ENCODE measurements around the gene GPR146.

The GPR146 gene

GRCh38 chr7:1011297-1012003, 32.9 kb upstream of the GPR146 start:
- no peak for DNase-seq

- DNase-seq = no peak
Observed at GRCh38 chr7:1012004-1012715, 32.2 kb upstream of the GPR146 start.

- no peak for DNase-seq
Observed at GRCh38 chr7:1012716-1013095, 31.6 kb upstream of the GPR146 start.

DNA sequence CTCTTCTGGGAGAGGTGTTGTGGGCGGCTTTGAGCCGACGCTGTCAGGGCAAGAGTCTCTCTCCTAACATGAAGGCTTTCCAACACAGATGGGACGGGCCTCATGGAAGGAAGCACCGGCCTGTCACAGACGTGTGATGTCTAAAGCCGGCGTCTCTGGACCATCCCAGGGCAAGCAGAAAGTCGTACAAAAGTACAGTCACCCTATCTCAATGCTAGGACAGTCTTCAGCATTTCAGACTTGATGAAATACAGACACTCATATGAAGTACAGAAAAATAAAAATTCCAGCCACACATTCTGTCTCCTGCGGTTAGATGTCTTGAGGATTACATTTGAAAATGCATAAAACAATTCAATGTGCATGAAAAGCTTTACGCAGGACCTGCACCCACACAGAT, 30.8 kb upstream of the GPR146 start:
- no peak for DNase-seq

DNA sequence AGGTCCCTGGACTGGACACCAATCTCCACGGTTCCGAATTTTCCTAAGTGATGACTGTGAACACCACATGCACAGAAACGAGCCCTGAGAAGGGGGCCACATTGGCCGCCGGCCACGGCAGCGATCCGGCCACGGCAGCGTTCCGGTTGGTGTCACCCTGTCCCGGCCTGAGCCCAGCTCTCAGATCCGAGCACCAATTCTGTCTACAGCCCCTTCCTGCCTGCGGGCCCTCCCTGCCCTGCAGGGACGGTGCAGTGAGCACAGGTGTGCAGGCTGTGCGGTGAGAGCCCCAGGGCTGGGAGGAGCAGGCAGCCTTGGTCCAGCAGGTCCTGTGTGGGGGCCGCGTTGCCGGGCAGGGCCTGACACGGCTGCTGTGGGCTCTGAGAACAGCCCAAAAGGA, 29.7 kb upstream of the GPR146 start:
- DNase-seq = no peak

- DNase-seq = no peak
Observed at GRCh38 chr7:1015196-1016121, 28.9 kb upstream of the GPR146 start.

- DNase-seq = no peak
Observed at GRCh38 chr7:1016577-1017531, 27.5 kb upstream of the GPR146 start.

- DNase-seq = no peak
Observed at GRCh38 chr7:1017586-1018333, 26.6 kb upstream of the GPR146 start.

DNA sequence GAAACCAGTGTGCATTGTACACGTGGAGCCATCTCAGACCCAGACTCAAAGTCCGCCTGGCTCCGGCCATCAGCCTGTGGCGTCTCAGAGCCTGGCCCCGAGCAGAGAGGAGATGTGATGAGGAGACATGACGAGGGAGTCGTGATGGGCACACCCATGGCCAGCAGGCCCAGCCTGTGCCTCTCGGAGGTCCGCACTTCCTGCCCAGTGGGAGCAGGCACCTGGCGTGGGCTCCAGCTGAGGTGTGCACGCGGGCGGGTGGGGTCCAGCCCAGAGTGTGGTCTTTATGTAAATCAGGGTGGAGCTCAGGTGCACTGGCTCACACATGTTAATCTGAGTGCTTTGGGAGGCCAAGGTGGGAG, 26.0 kb upstream of the GPR146 start:
- DNase-seq = no peak

DNA sequence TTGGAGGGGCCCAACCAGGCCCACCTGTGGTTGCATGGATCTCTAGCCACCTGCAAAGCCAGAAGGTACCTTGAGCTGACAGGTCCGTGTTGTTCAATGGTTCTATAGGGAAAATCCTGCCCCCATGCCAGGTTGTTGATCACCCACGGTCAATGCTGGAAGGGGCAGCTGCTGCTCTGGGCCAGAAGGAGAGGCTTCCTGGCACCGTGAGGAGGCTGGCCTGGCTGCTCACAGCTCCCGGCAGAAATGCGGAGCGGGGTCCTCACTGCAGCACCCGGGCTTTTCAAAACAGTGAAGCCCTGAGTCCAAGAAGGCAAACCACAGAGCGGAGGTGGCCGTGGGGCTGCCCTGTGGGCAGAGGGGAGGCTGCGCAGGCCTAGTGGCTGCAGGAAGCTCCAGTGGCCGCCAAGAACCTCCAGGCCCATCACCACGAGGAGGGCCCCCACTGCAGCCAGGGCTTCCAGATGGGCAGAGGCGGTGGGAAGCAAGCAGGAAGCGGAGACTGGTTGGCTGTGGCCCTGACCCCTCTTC, 25.0 kb upstream of the GPR146 start:
- DNase-seq = no peak

- no peak for DNase-seq
Observed at GRCh38 chr7:1019789-1020610, 24.3 kb upstream of the GPR146 start.

- DNase-seq = no peak
Observed at GRCh38 chr7:1020849-1021251, 23.5 kb upstream of the GPR146 start.

DNA sequence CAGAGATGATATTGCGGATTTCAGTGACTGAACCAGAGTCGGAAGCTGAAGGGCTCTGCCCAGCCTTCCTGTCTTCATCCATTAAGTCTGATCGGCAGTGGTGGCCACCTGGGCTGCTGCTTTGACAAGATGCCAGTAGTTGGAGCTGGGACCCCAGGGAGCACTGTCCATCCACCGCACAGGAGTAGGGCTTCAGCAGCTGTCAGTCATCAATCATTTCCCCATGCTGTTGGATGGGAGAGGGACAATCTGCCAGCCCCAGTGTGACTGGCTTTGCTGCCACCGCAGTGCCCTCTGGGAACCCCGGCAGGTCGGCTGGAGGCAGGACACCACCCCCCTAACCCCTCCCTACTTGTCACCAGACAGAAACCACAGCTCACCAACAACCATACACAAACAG, 23.0 kb upstream of the GPR146 start:
- DNase-seq = no peak

DNA sequence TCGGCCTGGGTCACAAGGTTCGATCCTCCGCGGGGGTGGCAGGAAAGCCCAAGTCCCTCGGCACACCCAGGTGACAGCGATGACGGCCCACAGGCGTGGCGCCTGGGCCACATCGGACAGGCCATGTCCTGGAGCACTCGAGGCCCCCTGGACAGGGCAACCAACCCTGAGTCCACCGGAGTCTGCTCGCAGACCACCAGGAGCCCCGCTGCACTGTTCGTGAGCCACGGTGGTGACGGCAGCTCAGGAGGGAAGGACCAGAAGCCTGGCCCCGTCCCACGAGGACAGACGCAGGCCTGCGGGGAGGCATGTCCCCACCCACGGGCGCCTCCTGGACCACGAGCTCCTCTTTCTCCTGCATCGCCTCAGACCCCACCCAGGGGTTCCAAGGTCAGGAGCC, 22.4 kb upstream of the GPR146 start:
- no peak for DNase-seq

DNA sequence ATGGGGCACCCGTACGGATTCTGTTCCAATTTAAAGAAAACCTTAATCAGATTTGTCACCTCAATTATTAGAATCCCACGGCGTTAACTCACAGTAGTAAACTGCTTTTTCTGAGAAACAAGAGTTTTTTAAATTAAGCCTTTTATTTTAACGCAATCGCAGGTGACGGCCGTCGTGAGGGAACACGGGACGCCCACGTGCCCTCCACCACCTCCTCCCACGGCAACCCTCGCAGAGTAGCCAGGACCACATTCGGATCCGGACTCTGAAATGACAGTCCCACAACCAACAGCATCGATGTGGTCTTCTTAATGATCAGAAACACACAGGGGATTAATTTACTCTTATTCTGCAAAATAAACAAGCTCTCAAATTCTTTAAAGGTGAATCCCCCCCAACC, 22.0 kb upstream of the GPR146 start:
- no peak for DNase-seq

- no peak for DNase-seq
Observed at GRCh38 chr7:1022801-1023465, 21.4 kb upstream of the GPR146 start.

GRCh38 chr7:1024331-1024841, 20.0 kb upstream of the GPR146 start:
- DNase-seq = no peak

GRCh38 chr7:1024876-1025742, 19.2 kb upstream of the GPR146 start:
- DNase-seq = no peak
